ENCODE measurements around the gene MFSD6.

MFSD6 gene

DNA sequence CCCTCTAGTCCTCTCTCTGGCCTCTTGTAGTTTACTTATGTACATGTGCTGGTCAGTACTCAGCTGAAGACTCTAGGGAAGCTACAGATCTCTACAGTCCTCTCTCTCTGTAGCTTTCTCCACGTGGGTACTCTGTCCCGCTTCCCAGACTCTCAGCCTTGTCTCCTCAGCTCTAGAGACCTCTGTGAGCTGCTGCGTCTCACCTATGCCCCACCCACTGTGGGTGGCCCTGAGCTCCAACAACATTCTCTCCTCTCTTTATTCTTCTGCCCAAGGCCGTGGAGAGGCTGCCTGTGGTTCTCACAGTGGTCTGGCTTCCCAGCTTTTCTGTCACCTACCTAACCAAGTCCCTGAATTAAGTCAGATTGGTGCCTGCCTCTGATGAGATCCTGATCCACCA lies 33.4 kb downstream of the MFSD6 start:
- DNase-seq: no peak

DNA sequence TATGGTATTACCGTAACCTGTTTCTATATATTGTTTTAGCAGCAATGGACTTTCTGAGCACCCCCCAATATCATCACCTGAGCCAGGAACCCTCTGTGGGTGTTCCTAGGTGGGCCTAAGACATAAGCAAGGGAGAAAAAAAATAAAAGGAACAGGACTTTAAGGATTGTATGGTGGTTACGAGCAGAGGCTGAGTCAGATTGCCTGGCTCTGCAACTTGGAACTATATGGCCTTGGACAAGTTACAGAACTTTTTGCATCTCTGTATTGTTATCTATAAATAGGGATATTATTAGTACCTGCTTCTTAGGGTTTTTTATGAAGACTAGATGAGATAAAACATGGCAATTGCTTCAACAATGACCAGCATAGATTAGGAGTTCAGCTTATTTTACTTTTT lies 34.9 kb downstream of the MFSD6 start:
- DNase-seq: no peak

DNA sequence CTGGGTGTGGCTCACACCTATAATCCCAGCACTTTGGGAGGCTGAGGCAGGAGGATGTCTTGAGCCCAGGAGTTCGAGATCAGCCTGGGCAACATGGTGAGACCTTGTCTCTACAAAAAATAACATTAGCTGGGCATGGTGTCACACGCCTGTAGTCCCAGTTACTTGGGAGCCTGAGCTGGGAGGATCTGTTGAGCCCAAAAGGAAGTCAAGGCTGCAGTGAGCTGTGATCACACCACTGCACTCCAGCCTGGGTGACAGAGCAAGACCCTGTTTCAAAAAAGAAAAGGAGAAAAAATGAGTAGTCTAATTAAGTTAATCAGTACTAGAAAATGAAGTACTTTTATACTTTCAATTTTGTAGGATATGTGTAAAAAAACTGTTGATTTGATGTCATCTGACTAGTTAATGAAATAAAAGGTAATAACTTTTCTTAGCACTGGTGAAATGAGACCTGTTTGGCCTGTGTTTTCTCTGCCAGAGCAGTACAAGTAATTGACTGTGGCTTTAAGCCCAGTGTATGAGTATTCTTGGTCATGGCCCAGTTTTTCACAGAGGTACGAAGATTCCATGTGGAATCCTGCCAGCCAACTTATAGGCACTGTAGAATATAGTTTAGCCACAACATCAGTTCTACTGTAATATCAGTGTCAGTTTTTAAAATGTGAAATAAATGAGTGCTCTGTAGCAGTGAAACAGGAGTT lies 35.8 kb downstream of the MFSD6 start:
- DNase-seq: no peak

DNA sequence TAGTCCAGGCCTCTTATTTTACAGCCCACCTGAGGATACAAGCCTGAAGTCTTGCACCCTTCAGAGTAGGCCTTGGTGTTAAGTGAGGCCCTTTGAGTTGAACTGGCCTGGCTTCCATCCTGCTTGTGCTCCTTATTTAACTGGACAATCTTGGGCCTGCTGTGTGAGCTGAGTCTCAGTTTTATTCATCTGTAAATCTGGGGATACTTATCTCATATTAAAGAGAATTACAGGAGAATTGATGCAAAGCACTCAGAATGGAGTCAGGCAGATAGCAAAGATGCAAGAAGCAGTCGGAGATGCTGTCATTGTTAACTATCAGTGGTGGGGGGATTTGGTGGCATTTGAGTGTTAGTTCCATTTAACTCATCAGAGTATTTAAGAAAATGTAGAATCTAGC lies 36.8 kb downstream of the MFSD6 start:
- DNase-seq: no peak

DNA sequence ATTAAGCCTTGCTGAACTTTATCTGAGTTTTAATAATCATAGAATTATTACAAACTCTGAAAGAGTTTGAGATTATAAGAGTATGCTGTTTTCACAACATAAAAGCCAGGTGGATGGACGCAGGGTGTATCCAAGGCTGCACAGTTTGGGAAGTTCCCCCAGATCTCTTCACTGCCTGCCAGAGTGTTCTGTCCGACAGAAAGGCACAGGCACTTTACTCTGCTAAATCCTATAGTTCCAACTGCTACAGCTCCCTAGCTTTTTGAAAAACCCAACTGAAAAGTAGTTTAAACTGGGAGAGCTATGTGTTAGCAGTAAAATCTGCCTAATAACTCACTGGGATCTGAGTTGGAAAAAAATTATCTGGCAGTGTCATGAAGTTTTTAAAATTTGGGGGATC lies 38.0 kb downstream of the MFSD6 start:
- DNase-seq: no peak

DNA sequence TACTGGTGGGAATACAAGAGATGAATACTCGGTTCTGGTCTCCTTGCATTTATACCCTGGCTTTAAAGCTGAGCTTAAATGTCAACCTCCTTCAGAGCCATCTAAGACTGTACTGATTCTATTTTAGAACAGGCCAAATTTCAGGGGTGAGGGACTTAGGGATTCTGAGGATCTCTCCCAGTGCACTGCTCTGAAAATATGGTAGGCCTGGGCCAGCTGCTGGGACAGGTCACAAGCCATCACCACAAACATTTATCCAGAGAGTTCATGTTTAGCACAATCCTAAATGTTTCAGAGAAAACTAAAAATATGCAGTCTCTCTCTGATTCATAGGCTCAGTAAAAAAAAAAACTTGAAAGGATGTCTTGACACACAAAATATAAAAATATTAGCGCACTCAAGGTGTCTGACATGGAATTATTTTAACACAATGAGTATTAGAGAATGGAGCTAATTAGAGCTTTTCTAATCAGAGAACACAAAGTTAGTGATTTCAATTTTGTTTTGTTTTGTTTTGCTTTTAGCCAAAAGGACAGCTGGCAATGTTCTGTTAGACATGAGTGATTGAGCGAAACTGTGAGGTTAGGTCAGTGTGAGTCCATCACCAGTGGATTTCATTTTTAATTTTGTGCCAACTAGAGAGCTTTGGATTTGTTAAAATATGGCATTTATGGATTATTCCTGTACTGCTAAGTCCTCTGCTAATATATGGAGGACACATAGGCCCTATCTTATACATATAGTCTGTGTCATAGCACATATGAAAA lies 38.8 kb downstream of the MFSD6 start:
- DNase-seq: no peak

DNA sequence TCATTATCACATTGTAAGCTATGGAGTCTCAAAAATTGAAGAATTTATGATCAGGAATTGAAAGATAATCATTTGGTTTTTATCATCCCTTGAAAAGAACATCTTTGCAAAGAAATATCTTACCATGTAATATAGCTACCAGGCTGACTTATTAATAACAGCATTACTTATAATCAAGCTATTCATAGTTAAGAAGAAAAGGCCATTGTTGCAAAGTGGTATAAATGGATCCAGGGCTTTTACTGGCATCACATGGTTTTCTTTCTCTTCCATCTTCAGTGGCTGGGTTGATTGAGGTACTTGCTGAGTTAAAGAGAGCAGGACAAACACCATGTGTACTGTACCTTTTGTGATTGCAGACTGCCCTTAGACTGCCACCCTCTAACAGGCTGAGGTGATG lies 39.6 kb downstream of the MFSD6 start:
- no peak for DNase-seq

DNA sequence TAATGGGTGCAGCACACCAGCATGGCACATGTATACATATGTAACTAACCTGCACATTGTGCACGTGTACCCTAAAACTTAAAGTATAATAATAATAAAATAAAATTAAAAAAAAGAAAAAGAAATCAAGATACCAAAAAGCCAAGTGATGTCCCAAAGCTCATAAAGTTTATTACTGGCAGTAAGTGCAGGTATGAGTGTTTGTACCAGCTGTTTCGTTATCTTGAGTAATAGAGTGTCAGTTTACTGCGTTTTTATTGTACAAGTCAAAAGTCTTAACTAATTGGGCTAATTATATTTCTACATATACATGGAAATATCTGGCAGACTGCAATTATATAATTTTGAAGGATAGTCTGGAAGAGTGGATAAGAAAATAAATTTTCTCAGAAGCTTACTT lies 41.8 kb downstream of the MFSD6 start:
- no peak for DNase-seq

DNA sequence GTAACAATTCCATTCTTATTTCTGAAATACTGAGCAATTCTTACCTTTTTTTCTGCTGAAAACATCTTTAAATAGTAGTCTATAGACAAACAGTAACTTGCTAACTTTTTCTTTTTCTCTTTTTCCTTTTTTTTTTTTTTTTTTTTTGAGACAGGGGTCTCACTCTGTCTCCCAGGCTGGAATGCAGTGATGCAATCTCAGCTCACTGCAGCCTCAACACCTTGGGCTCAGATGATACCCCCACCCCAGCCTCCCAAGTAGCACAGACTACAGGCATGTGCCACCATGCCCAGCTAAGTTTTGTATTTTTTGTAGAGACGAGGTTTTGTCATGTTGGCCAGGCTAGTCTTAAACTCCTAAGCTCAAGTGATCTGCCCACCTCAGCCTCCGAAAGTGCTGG lies 42.2 kb downstream of the MFSD6 start:
- DNase-seq: no peak

DNA sequence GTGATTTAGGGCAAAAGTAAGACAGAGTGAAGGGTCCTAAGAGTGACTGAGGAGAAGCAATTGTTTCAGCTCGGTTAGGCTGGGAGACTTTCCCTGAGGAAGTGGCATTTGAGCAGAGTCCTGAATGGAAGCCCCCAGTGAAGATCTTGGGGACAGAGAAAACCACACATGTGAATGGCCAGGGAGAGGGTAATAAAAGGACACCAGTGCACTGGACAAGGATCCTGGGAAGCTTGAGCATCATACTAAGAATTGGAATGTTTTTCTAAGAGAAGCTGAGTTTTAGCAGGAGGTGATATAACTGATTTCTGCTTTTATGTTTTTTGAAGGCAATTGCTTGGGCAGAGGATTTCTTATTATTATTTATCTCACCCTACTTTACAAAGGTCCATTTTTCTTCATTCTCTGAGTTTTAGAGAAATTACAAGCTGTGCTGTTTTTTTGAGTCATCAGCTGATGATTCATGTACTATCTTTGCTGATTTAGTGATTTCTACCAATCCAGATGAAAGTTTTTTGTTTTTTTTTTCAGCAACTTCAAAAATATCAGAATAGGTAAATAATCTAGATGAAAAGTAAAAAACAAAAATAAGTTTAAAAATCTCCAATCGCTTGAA lies 43.5 kb downstream of the MFSD6 start:
- DNase-seq: no peak

DNA sequence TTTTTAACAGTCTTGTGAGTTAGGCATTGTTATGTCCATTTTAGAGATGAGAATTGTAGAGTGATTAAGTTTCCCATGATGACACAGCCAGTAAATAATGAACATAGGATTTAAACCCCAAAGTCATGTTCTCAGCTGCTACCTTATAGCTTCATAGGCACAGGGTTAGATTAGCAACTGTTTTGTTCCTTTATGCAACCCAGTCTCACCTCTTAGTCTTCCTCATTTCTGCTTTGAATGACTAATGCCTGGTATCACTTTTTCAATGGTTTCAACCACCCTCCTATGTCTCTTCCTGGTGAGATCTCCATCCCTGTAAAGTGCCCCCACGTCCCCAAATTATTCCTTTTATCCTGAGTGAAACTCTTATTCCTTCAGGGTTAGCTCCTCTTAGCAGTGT lies 44.3 kb downstream of the MFSD6 start:
- DNase-seq: no peak

DNA sequence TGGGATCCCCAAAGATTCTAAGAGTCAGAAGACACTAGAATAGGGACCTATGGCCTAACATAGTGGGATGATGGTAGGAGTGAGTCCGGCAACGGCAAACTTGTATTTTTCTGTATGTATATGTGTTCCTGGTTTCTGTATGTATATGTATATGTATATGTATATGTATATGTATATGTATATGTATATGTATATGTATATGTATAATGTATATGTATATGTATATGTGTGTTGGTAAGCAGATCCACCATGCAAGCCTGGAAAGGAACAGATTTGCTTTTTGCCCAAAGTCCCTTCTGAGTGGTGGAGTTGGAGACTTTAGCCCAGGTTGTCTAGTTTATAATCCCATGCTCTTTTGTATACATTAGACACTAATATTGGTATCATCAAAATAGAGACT lies 46.6 kb downstream of the MFSD6 start:
- no peak for DNase-seq

DNA sequence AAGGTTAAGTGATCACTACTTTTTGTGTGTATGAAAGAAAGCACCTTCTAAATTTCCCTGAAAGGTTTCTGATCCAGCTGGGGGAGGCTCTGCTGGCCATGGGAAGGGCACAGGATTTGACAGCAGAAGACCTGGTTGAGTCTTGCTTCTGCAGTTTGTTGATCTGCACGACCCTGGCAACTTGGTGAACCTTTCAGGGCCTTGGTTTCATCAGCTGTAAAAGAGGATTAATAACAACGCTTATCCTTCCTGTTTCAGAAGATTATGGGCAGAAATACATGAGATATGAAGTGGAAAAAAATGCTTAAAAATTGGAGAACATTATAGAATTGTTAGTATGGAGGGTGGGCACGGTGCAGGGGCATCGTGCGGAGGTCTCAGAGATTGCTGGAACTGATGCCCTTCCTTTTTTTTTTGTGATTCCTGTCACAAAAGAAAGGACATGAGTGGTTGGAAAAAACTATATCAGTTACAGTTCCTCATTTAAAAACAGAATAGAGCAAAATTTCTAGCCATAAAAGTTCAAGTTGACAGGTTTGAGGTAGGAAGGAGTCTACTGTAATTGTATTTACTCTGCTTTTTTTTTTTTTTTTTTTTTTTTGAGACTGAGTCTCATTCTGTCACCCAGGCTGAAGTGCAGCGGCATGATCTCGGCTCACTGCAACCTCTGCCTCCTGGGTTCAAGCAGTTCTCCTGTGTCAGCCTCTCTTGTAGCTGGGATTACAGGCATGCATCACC lies 47.4 kb downstream of the MFSD6 start:
- no peak for DNase-seq

DNA sequence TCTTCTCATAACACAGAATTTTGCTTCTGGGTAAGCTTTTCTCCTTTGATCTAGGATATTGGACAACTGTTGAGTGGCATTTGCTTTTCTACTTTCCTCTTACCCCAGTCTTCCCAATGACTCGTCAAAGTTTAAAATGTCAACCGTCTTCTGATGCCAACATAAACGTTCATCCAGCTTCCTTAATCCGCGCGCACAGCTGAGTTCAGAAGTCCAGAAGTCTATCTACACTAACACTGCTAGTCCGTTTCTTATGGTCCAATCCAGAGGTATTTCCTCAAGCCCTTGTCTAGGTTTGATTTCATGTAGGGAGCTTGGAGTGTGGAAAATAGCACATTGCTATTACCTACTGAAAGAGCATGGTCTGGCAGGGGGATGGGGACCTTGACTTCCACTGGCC lies 48.7 kb downstream of the MFSD6 start:
- DNase-seq: no peak

DNA sequence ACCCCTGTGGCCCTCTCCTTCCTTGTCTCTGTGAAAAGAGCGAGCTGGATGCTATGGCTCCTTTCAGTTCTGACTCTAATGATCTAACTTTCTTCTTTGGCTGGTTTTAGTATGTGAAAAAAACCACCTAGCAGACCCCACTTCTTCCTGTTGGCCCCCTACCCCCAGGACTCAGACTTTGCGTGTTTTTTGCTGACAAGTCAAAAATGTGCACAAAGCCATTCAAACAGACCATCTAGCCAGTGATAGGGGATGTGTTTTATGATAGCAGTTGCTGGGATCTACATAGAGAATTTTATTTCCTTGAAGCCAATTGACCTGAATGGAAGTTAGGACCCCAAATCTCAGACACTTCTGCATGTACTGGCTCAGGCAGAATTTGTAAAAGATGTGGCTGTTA lies 49.1 kb downstream of the MFSD6 start:
- no peak for DNase-seq

DNA sequence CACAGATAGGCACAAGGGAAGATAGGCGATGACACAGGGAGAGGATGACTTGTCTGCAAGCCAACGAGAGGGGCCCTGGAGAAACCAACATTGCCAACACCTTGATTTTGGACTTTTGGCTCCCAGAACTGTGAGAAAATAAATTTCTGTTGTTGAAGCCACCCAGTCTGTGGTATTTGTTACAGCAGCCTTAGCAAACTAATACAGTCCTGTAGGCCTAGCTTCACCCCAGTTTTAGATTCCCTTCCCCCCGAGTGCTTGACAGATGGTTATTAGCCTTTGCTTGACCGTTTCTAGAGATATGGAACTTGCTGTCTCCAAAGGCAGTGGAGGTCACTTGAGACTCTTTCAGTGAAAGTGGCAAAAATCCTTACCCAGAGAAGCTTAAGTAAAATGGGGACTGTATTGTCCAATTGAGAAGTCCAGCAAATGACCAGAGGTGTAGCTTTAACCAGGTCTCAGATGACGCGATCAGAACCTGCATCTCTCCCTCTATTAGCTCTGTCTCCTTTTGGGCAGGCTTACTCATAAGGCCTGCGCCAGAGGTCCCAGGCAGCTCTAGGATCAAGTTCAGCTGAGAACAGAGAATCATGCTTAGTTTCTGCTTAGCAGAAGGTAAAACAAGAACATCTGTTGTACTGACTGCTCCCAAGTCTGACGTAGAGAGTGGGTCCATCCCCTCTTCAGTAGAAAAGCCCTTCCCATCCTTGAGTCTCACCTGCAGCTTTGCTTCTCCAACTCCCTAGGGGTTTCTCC lies 50.4 kb downstream of the MFSD6 start:
- DNase-seq: no peak

DNA sequence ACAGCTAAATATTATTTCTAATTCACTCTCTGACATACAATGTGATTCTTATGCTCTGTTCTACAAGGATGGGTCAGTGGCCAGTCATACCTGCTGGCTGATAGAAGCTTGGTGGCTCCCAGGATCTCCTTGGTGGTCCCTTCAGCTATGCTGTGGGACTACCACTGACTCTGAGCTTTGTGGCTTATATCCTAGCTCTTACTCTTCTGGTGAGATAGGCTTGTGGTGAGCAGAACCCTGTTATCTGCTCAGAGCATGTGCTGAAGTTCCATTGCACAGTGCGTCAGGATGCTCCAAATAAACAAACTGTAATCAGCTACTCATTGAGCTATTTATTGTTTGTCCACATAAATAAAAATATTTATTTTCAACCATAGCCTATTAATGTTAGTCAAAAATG lies 51.7 kb downstream of the MFSD6 start:
- DNase-seq: no peak

DNA sequence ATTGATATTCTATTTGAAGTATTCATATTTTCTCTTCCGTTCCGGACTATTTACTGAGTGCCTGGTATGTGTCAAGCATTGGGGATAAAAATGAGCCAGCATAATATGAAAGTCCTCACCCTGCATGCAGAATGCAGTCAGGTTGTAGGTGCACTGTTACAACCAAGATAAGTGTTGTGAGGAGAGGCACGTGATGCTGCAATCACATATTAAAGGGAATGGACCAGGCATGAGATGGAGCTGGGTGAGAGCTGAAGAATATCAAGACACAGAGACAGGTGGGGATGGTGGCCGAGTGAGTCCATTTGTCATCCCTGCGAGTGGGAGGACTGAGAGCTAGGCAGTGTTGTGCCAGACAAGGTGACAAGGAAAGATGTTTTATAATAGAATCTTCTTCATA lies 52.3 kb downstream of the MFSD6 start:
- no peak for DNase-seq

DNA sequence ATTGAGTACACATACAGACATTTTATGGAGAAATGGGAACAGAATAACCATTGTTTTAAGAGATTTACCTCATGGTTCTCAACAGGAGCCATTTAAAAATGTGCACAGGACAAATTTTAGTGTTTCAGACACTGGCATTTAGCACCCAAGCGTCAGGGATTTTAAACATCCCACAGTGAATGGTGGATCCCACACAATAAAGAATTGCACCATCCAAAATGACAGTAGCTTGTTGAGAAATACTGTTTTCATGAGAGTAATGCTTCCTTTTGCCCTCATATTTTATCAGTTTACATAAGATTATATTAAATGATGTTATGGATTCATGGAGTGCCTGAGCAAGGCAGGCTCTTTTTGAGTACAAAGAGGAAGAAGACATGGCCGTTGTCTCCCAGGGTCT lies 54.0 kb downstream of the MFSD6 start:
- no peak for DNase-seq

DNA sequence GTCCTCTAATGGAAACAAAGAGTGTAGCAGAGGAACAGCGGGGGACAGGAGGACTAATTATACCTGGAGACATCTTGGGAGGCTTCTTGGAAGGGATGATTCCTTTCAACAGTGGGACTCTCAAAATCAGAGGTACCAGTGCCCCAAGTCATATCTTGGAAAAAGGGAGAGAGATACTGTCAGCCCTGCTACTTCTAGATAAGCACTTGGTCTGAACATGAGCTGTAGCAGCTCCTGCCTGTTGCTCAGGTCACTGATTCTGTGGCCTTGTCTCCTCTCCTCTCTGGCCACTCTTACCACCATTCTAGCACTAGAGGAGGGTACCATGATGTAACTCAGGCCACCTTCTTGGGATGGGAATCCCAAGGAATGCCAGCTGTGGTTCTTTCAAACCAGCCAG lies 54.5 kb downstream of the MFSD6 start:
- DNase-seq: no peak

DNA sequence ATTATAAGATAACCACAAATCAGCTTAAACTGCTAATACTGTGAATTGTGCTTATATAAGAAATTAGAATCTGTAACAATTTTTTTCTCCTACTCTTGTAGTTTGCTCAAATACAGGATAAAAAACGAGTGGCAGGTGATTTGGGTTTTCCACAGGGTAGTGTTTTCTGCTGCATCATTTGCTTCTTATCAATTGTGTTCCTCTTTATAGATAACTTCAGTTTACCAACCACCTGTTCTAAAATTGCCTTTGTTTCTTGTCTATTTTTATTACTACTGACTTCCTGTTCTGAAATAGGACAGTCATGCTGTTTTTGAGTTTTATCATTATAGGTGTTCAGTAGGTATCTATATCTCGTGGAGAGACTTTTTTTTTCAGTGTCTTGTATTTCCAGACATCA lies 56.9 kb downstream of the MFSD6 start:
- no peak for DNase-seq

DNA sequence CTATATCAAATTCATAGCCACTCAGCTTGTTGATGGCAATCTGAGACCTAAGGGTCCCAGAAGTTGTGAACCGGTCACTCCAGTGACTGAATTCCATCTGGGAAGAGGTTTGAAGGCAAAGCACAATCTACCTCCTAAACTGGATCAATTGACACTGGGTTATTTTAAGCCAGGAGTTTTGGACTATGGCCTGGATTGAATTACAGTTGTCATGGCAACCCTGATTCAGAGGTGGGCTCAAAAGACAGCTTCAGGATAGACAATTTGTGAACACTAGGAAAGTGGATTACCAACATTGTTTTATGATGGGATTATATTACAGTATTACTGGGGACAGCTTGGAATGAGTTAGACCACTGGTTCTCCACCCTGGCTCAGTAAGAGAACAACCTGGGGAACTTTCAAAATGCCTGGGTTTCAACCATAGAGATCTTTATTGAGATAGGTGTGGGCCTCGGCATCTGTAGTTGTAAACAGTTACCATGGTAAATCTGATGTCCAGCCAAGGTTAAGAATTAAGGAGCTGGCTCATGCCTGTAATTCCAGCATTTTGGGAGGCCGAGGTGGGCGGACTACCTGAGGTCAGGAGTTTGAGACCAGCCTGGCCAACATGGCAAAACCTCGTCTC lies 58.8 kb downstream of the MFSD6 start:
- no peak for DNase-seq

Measured in hippocampal formation (tissue), 2 donors.